ENCODE measurements around the gene PAM. TPM values are rescaled to one million over a fixed set of nuclear protein-coding genes. Genes with fewer than 3 reads are reported as not detected.

PAM gene
- total RNA-seq, 1 donor from 2014 or later, result 940 TPM

- H3K27ac ChIP-seq, result peak overlapping the region; percentile 35 to 46
- peak overlapping the region in 1 of 2 donors; percentile 19 for H3K4me3 ChIP-seq
- no peaks in the 10 kb centered on the region for H3K9me3 ChIP-seq
- intact Hi-C loops (cut with DNase I), result loop anchor here (5.0 kb wide), 2 partner anchors 85 to 190 kb away; no protein-coding TSS in a partner anchor
- TF ChIP-seq, protein P1, sequence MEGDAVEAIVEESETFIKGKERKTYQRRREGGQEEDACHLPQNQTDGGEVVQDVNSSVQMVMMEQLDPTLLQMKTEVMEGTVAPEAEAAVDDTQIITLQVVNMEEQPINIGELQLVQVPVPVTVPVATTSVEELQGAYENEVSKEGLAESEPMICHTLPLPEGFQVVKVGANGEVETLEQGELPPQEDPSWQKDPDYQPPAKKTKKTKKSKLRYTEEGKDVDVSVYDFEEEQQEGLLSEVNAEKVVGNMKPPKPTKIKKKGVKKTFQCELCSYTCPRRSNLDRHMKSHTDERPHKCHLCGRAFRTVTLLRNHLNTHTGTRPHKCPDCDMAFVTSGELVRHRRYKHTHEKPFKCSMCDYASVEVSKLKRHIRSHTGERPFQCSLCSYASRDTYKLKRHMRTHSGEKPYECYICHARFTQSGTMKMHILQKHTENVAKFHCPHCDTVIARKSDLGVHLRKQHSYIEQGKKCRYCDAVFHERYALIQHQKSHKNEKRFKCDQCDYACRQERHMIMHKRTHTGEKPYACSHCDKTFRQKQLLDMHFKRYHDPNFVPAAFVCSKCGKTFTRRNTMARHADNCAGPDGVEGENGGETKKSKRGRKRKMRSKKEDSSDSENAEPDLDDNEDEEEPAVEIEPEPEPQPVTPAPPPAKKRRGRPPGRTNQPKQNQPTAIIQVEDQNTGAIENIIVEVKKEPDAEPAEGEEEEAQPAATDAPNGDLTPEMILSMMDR (IDR thresholded peaks at IDR 0.05), result no peak
- no peaks in the 10 kb centered on the region for H3K27me3 ChIP-seq
- DNase-seq (ENCODE audit: low spot score in 2 of 2), result no peak
- H3K4me1 ChIP-seq, result peaks cover 11 to 39% of the 10 kb centered on the region in 2 donors
- no peaks in the 10 kb centered on the region for H3K36me3 ChIP-seq
Observed at GRCh38 chr5:102782217-102782872, 27.2 kb downstream of the PAM start.

- peaks cover 0 to 18% of the 10 kb centered on the region in 2 donors for H3K4me1 ChIP-seq
- intact Hi-C loops (cut with DNase I), result no loop called here
- H3K36me3 ChIP-seq, result no peaks in the 10 kb centered on the region
- no peak overlapping the region for H3K4me3 ChIP-seq
- no peak for DNase-seq (ENCODE audit: low spot score in 2 of 2)
- TF ChIP-seq, protein P1 (IDR thresholded peaks at IDR 0.05), result no peak
- H3K27me3 ChIP-seq, result no peaks in the 10 kb centered on the region
- no peak overlapping the region for H3K27ac ChIP-seq
- H3K9me3 ChIP-seq, result no peaks in the 10 kb centered on the region
Observed at GRCh38 chr5:102787134-102787533, 32.0 kb downstream of the PAM start.

DNA sequence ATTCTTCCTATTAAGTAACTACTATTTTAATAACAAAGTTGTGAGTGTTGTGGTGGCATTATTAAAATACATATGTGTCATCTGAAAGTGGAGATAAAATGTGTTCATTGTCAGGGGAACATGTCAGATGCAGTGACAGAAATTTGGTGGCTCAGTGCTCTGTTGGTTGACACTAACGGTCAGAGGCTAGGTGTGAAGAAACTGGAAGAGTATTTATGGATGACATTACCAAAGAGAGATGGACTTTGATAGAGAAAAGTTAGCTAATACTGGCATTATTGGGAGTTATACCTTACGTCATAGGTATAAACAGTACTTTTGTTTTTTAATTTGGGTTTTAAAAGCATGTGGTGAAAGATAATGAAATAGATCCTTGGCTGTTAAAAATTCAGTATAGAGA, 33.7 kb downstream of the PAM start:
- DNase-seq (ENCODE audit: low spot score in 2 of 2), result no peak
- TF ChIP-seq, protein P1 (IDR thresholded peaks at IDR 0.05), result no peak
- no peaks in the 10 kb centered on the region for H3K27me3 ChIP-seq
- intact Hi-C loops (cut with DNase I), result no loop called here
- no peak overlapping the region for H3K4me3 ChIP-seq
- H3K9me3 ChIP-seq, result no peaks in the 10 kb centered on the region
- H3K36me3 ChIP-seq, result no peaks in the 10 kb centered on the region
- H3K4me1 ChIP-seq, result peaks cover 0 to 16% of the 10 kb centered on the region in 2 donors
- H3K27ac ChIP-seq, result no peak overlapping the region

- no peaks in the 10 kb centered on the region for H3K27me3 ChIP-seq
- no peak for DNase-seq (ENCODE audit: low spot score in 2 of 2)
- intact Hi-C loops (cut with DNase I), result no loop called here
Observed at GRCh38 chr5:102789469-102789868, 34.4 kb downstream of the PAM start.

DNA sequence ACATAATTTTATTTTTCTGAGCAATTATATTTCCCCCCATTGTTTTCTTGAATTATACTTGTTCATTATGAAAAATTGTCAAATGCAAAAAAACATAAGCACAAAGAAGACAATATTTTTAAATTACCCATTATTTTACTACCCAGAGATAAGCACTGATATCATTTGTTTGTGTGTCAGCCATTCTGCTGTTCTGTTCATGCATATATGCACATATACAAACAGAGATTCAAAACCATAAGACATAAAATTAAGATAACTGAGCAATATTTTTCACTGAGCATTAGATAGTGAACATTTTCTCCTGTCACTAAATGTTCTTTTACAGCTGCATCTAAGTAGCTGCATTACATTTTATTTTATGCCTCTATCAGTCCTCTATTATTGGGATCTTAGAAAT, 35.6 kb downstream of the PAM start:
- intact Hi-C loops (cut with DNase I), result no loop called here
- peaks cover 0 to 30% of the 10 kb centered on the region in 2 donors for H3K4me1 ChIP-seq
- no peak overlapping the region for H3K4me3 ChIP-seq

More at GRCh38 chr5:102789469-102789868, 34.4 kb downstream of the PAM start:
- no peaks in the 10 kb centered on the region for H3K36me3 ChIP-seq
- H3K27ac ChIP-seq, result no peak overlapping the region
- no peaks in the 10 kb centered on the region for H3K9me3 ChIP-seq
- peaks cover 0 to 20% of the 10 kb centered on the region in 2 donors for H3K4me1 ChIP-seq
- TF ChIP-seq, protein P1 (IDR thresholded peaks at IDR 0.05), result no peak
- H3K4me3 ChIP-seq, result no peak overlapping the region

More for the DNA sequence above, 35.6 kb downstream of the PAM start:
- H3K27me3 ChIP-seq, result no peaks in the 10 kb centered on the region
- TF ChIP-seq, protein P1 (IDR thresholded peaks at IDR 0.05), result no peak
- no peaks in the 10 kb centered on the region for H3K36me3 ChIP-seq
- H3K27ac ChIP-seq, result no peak overlapping the region
- DNase-seq (ENCODE audit: low spot score in 2 of 2), result no peak
- no peaks in the 10 kb centered on the region for H3K9me3 ChIP-seq

All from ascending aorta (tissue), 2 donors.